Hepatocyte (in vitro differentiated cells): Measurements from ENCODE around the gene SUMF1. TPM values are rescaled to one million over a fixed set of nuclear protein-coding genes. Genes with fewer than 3 reads are reported as not detected.

Experiments used
- DNase-seq: peaks from one replicate; pipeline ENCODE4 v3.0.0-alpha.2; 2016; ENCODE audit warnings: low spot score
- H2AFZ ChIP-seq: fragments of 200-600 bp; sonication (generic); 2 replicates; pipeline ENCODE4 v1.6.0; 2016; ENCODE audit warnings: antibody characterized with exemption, mild to moderate bottlenecking
- H3K27ac ChIP-seq: fragments of 200-600 bp; sonication (generic); 2 replicates; pipeline ENCODE4 v1.5.1; 2016; ENCODE audit warnings: mild to moderate bottlenecking
- H3K27me3 ChIP-seq: fragments of 200-600 bp; sonication (generic); 2 replicates; pipeline ENCODE4 v1.6.1; 2016
- H3K36me3 ChIP-seq: fragments of 200-600 bp; sonication (generic); replicated peaks from 2 replicates; pipeline ENCODE4 v1.5.1; 2016; ENCODE audit warnings: low read depth; ENCODE audit not compliant: insufficient read depth
- H3K4me1 ChIP-seq: fragments of 200-600 bp; sonication (generic); 2 replicates; pipeline ENCODE4 v1.5.1; 2016; ENCODE audit warnings: mild to moderate bottlenecking, moderate library complexity; ENCODE audit not compliant: insufficient read depth
- H3K4me2 ChIP-seq: fragments of 200-600 bp; sonication (generic); 2 replicates; pipeline ENCODE4 v1.6.0; 2016
- H3K4me3 ChIP-seq: fragments of 200-600 bp; sonication (generic); 2 replicates; pipeline ENCODE4 v1.5.1; 2016; ENCODE audit warnings: mild to moderate bottlenecking
- H3K79me2 ChIP-seq: fragments of 200-600 bp; sonication (generic); 2 replicates; pipeline ENCODE4 v1.6.0; 2017; ENCODE audit warnings: mild to moderate bottlenecking
- H3K9me2 ChIP-seq: fragments of 200-600 bp; sonication (generic); replicated peaks from 2 replicates; pipeline ENCODE4 v1.6.0; 2017; ENCODE audit warnings: mild to moderate bottlenecking; ENCODE audit not compliant: insufficient read depth
- H3K9me3 ChIP-seq: fragments of 200-600 bp; sonication (generic); 2 replicates; pipeline ENCODE4 v1.5.1; 2016; ENCODE audit warnings: low read depth, mild to moderate bottlenecking
- H4K20me1 ChIP-seq: fragments of 200-600 bp; sonication (generic); 2 replicates; pipeline ENCODE4 v1.6.0; 2016; ENCODE audit warnings: mild to moderate bottlenecking; ENCODE audit not compliant: insufficient read depth, poor library complexity, severe bottlenecking
- CTCF ChIP-seq: fragments of 200-600 bp; sonication (generic); IDR thresholded peaks from 2 replicates; pipeline ENCODE4 v1.5.1; 2016; ENCODE audit warnings: antibody characterized with exemption, mild to moderate bottlenecking; ENCODE audit not compliant: poor library complexity
- EZH2 ChIP-seq: fragments of 200-600 bp; sonication (generic); IDR thresholded peaks from 2 replicates; pipeline ENCODE4 v1.6.1; 2016; ENCODE audit warnings: antibody characterized with exemption, mild to moderate bottlenecking, borderline replicate concordance
- EZH2phosphoT487 ChIP-seq: fragments of 200-600 bp; sonication (generic); IDR thresholded peaks from one replicate; pipeline ENCODE4 v1.6.1; 2018; ENCODE audit warnings: antibody characterized with exemption, mild to moderate bottlenecking, low read depth, moderate library complexity; ENCODE audit not compliant: unreplicated experiment, severe bottlenecking
- WGBS: methylation state at CpG from one replicate; pipeline ENCODE4 v1.1.6; 2016; ENCODE audit warnings: low lambda C conversion rate; ENCODE audit errors: missing lambda C conversion rate; 5-methylcytosine and 5-hydroxymethylcytosine counted together
- polyA plus RNA-seq: library from polyadenylated mRNA; unstranded; fragments of >200 nt; fragmentation: Nextera tagmentation; extraction: Ambion mirVana; gene quantifications from 2 replicates; pipeline ENCODE4 v1.2.1, GENCODE V29; 2016
- total RNA-seq: library from RNA; depleted of rRNA; stranded (reverse); fragments of >200 nt; gene quantifications from 2 replicates; pipeline ENCODE4 v1.2.3, GENCODE V29; 2014

Gene SUMF1
- total and polyA plus RNA-seq, 2 experiments from 2014 or later, result 55.5 to 59.0 TPM

- WGBS, result 72% methylated on average over 10 of the region's 10 CpGs
Measured at GRCh38 chr3:4356546-4357410, 110.3 kb downstream of the SUMF1 start.

GRCh38 chr3:4356220-4356540 lies 110.9 kb downstream of the SUMF1 start:
- no peak for TF ChIP-seq EZH2phosphoT487
- no peak for TF ChIP-seq CTCF
- no peak for TF ChIP-seq EZH2
- Histone ChIP-seq H2AFZ (no peak overlapping the region), H3K27me3 (no peaks in the 10 kb centered on the region), H3K36me3 (no peaks in the 10 kb centered on the region), H3K4me1 (peaks cover 26% of the 10 kb centered on the region), H3K79me2 (no peaks in the 10 kb centered on the region), H3K4me2 (no peak overlapping the region), H3K27ac (no peak overlapping the region), H3K9me2 (no peaks in the 10 kb centered on the region), H3K4me3 (no peak overlapping the region), H3K9me3 (no peaks in the 10 kb centered on the region), H4K20me1 (no peaks in the 10 kb centered on the region)
- DNase-seq, result no peak
- 80% methylated on average over 6 of the region's 6 CpGs for WGBS

More at GRCh38 chr3:4356546-4357410, 110.3 kb downstream of the SUMF1 start:
- Histone ChIP-seq H3K4me3 (no peak overlapping the region), H3K9me2 (no peaks in the 10 kb centered on the region), H3K9me3 (no peaks in the 10 kb centered on the region), H4K20me1 (no peaks in the 10 kb centered on the region), H3K4me2 (no peak overlapping the region), H3K36me3 (no peaks in the 10 kb centered on the region), H3K27me3 (no peaks in the 10 kb centered on the region), H3K79me2 (no peaks in the 10 kb centered on the region), H3K4me1 (peaks cover 22% of the 10 kb centered on the region), H3K27ac (no peak overlapping the region), H2AFZ (no peak overlapping the region)
- DNase-seq, result no peak
- TF ChIP-seq EZH2, result no peak
- no peak for TF ChIP-seq CTCF

GRCh38 chr3:4355401-4356219 lies 111.5 kb downstream of the SUMF1 start:
- Histone ChIP-seq H3K4me1 (peaks cover 26% of the 10 kb centered on the region), H3K36me3 (no peaks in the 10 kb centered on the region), H3K9me2 (no peaks in the 10 kb centered on the region), H4K20me1 (no peaks in the 10 kb centered on the region), H3K79me2 (no peaks in the 10 kb centered on the region), H3K4me3 (no peak overlapping the region), H3K27ac (no peak overlapping the region), H3K4me2 (peak overlapping the region; percentile 36), H3K9me3 (no peaks in the 10 kb centered on the region), H3K27me3 (no peaks in the 10 kb centered on the region), H2AFZ (no peak overlapping the region)
- TF ChIP-seq EZH2phosphoT487 (no peak), EZH2 (no peak), CTCF (no peak)
- 55% methylated on average over 6 of the region's 6 CpGs for WGBS
- peak; percentile 36 for DNase-seq
